Panc1 (cell line): ENCODE measurements around the gene CDC16. TPM values are rescaled to one million over a fixed set of nuclear protein-coding genes. Genes with fewer than 3 reads are reported as not detected.

Source experiments
- ATAC-seq: fragments of 200-7000 bp; cut with Tn5 transposase; 2 replicates; pipeline ENCODE4 v1.9.1; 2020; ENCODE audit warnings: mild to moderate bottlenecking, moderate library complexity
- BruUV-seq: library from RNA; stranded (reverse); fragments of 400-500 nt; replicated peaks from 2 replicates; lab custom pipeline; 2021; lab: Mats Ljungman, UMichigan
- CTCF ChIA-PET: fragments of 300-600 bp; sonication (Branson Sonifier 250); formaldehyde crosslinking; loops from one replicate; lab custom pipeline; 2022; ENCODE audit warnings: antibody characterized with exemption; lab: Charles Lee
- POLR2A ChIA-PET: fragments of 300-600 bp; sonication (Branson Sonifier 250); formaldehyde crosslinking; loops from one replicate; lab custom pipeline; 2022; ENCODE audit warnings: antibody characterized with exemption; lab: Charles Lee
- DNase-seq: peaks from one replicate; pipeline ENCODE4 v3.0.0-alpha.2; 2010; ENCODE audit warnings: low read depth, low spot score
- H3K27ac ChIP-seq: 2 replicates; pipeline ENCODE4 v1.5.1; 2011; ENCODE audit warnings: mild to moderate bottlenecking, low read length, inconsistent platforms
- H3K27me3 ChIP-seq: fragments of 200-500 bp; sonication (Bioruptor generic); 2 replicates; pipeline ENCODE4 v1.6.0; 2014; ENCODE audit warnings: low read length, inconsistent platforms; ENCODE audit not compliant: control insufficient read depth, insufficient read depth
- H3K36me3 ChIP-seq: fragments of 200-500 bp; sonication (Bioruptor generic); 2 replicates; pipeline ENCODE4 v1.5.1; 2014; ENCODE audit warnings: inconsistent platforms, mild to moderate bottlenecking, low read length, moderate library complexity; ENCODE audit not compliant: control insufficient read depth, insufficient read depth
- H3K4me1 ChIP-seq: 2 replicates; pipeline ENCODE4 v1.5.1; 2011; ENCODE audit warnings: inconsistent platforms, mild to moderate bottlenecking, low read length, moderate library complexity; ENCODE audit not compliant: control insufficient read depth, insufficient read depth
- H3K4me3 ChIP-seq, 2 experiments: 2 replicates each; pipeline ENCODE4 v1.5.1; 2011 to 2012; ENCODE audit warnings: low read depth in 2 of 2, low read length in 2 of 2, mild to moderate bottlenecking in 2 of 2, inconsistent platforms in 1 of 2, moderate library complexity in 1 of 2
- H3K9me3 ChIP-seq: fragments of 200-500 bp; sonication (Bioruptor generic); 2 replicates; pipeline ENCODE4 v1.5.1; 2014; ENCODE audit warnings: low read depth, mild to moderate bottlenecking, inconsistent platforms, low read length, moderate library complexity; ENCODE audit not compliant: control insufficient read depth, insufficient read depth
- CTCF ChIP-seq: fragments of 450-650 bp; IDR thresholded peaks from 2 replicates; pipeline ENCODE4 v1.5.1; 2017; ENCODE audit warnings: mild to moderate bottlenecking
- POLR2AphosphoS5 ChIP-seq: IDR thresholded peaks from 2 replicates; pipeline ENCODE4 v1.6.1; 2012; ENCODE audit warnings: mild to moderate bottlenecking, low read depth, low read length, moderate library complexity
- REST ChIP-seq, 2 experiments: IDR thresholded peaks; 2 replicates each; pipeline ENCODE4 v1.6.1; 2011 to 2012; ENCODE audit warnings: low read depth in 2 of 2, control low read depth in 1 of 2, low read length in 1 of 2, mild to moderate bottlenecking in 1 of 2, moderate library complexity in 1 of 2; ENCODE audit not compliant: insufficient read depth in 1 of 2
- SIN3A ChIP-seq: IDR thresholded peaks from 2 replicates; pipeline ENCODE4 v1.6.1; 2012; ENCODE audit warnings: low read depth, mild to moderate bottlenecking, low read length, moderate library complexity, borderline replicate concordance; ENCODE audit not compliant: insufficient read depth
- TCF7L2 ChIP-seq: IDR thresholded peaks from 2 replicates; pipeline ENCODE4 v1.6.1; 2011; ENCODE audit warnings: mild to moderate bottlenecking, low read depth, low read length, inconsistent platforms
- in situ Hi-C: cut with HindIII; loops from 2 replicates; pipeline ENCODE4 v1.10.0; 2016; ENCODE audit warnings: low sequenced_read_pairs, low pct_unique_long_range_greater_than_20kb
- intact Hi-C: fragments of 100-400 bp; cut with micrococcal nuclease; formaldehyde crosslinking; loops from one replicate; pipeline ENCODE4 v1.10.0; 2022; ENCODE audit not compliant: unreplicated experiment
- total RNA-seq: library from RNA; stranded (reverse); gene quantifications from one replicate; pipeline ENCODE4 v1.2.1, GENCODE V29; 2021; ENCODE audit not compliant: unreplicated experiment

The CDC16 gene
- total RNA-seq, 1 experiment from 2014 or later = 51.8 TPM

GRCh38 chr13:114258589-114258988, 23.9 kb downstream of the CDC16 start:
- ChIA-PET CTCF (no interaction called here), POLR2A (no interaction called here)
- ATAC-seq = no peak
- Histone ChIP-seq H3K9me3 (no peaks in the 10 kb centered on the region), H3K36me3 (peaks cover 18% of the 10 kb centered on the region), H3K4me1 (no peaks in the 10 kb centered on the region), H3K27me3 (no peaks in the 10 kb centered on the region), H3K4me3 (no peak overlapping the region), H3K27ac (no peak overlapping the region)
- BruUV-seq = no TSS peak
- DNase-seq = no peak
- intact Hi-C loops (no loop called here), in situ Hi-C loops (no loop called here)
- TF ChIP-seq POLR2AphosphoS5 (no peak), CTCF (no peak), TCF7L2 (no peak), REST (IDR thresholded peaks at IDR 0.05; ENCODE audit: insufficient read depth in 1 of 2, low read depth in 2 of 2, low read length in 1 of 2) (no peak), SIN3A (no peak)

- TF ChIP-seq CTCF (no peak), SIN3A (no peak), POLR2AphosphoS5 (no peak), TCF7L2 (no peak), REST (IDR thresholded peaks at IDR 0.05; ENCODE audit: insufficient read depth in 1 of 2, low read depth in 2 of 2, low read length in 1 of 2) (no peak)
- no peak for DNase-seq
- no peak for ATAC-seq
- peaks cover 18% of the 10 kb centered on the region for H3K36me3 ChIP-seq
- in situ Hi-C loops (no loop called here), intact Hi-C loops (no loop called here)
- H3K27me3 ChIP-seq = no peaks in the 10 kb centered on the region
- no peaks in the 10 kb centered on the region for H3K4me1 ChIP-seq
- H3K4me3 ChIP-seq = no peak overlapping the region
- H3K9me3 ChIP-seq = no peaks in the 10 kb centered on the region
- ChIA-PET POLR2A (no interaction called here), CTCF (no interaction called here)
- H3K27ac ChIP-seq = no peak overlapping the region
- BruUV-seq = no TSS peak
These were observed 24.7 kb downstream of the CDC16 start for GRCh38 chr13:114259374-114259773.
